ENCODE measurements around the gene PLCB2. TPM values are rescaled to one million over a fixed set of nuclear protein-coding genes. Genes with fewer than 3 reads are reported as not detected.

PLCB2 gene
- total and polyA plus RNA-seq, 9 of the 15 experiments (the other 6 are each of a cell fraction or from before 2014, with no cell fraction given) = 0.37 to 12.3 (median 8.0) TPM

GRCh38 chr15:40243126-40243810 lies 64.5 kb downstream of the PLCB2 start:
- ATAC-seq = peak; percentile 68
- no peak overlapping the region for H3K27ac ChIP-seq (ENCODE audit: extremely low read depth, low read depth, low read length)
- peak; percentile 52 to 72 (median 62) for DNase-seq (ENCODE audit: extremely low read depth in 1 of 4, low spot score in 3 of 4)
- in situ Hi-C loops (cut with MboI) = no loop called here
- no peaks in the 10 kb centered on the region for H3K79me2 ChIP-seq (ENCODE audit: control insufficient read depth, insufficient read depth, low read length)
- peaks cover 24 to 42% of the 10 kb centered on the region in 2 experiments; a peak in 4 of 5 replicates for H3K4me1 ChIP-seq (replicated peaks in 1 of 2; ENCODE audit: control insufficient read depth in 2 of 2, insufficient read depth in 2 of 2, low read length in 2 of 2)
- no peaks in the 10 kb centered on the region for H3K9me1 ChIP-seq (ENCODE audit: control insufficient read depth, insufficient read depth, low read length)
- peaks cover 0 to 17% of the 10 kb centered on the region in 2 experiments; a peak in 2 of 5 replicates for H3K27me3 ChIP-seq (ENCODE audit: control insufficient read depth in 2 of 2, insufficient read depth in 2 of 2, low read length in 2 of 2)
- peak; percentile 81 for FAIRE-seq
- H3K4me2 ChIP-seq (ENCODE audit: insufficient read depth, low read length) = peak overlapping the region; percentile 26
- no TSS peak for BruUV-seq (replicated peaks)
- peak overlapping the region; percentile 73 for H2AFZ ChIP-seq (ENCODE audit: low read depth, low read length)
- H3K36me3 ChIP-seq (ENCODE audit: control insufficient read depth, insufficient read depth, low read length) = no peaks in the 10 kb centered on the region
- CTCF ChIA-PET (ENCODE audit: low intra/inter-chr PET ratio) = interaction anchor here (0.6 kb wide), 1 partner anchor 457 kb away, joined by 3 read pairs; no protein-coding TSS in a partner anchor
- no peaks in the 10 kb centered on the region for H3K9me3 ChIP-seq (replicated peaks; ENCODE audit: control insufficient read depth, insufficient read depth, low read depth, low read length)
- peak overlapping the region in 1 of 2 experiments; percentile 43; a peak in 1 of 4 replicates for H3K9ac ChIP-seq (ENCODE audit: insufficient read depth in 1 of 2, low read depth in 2 of 2, low read length in 2 of 2)
- WGBS (ENCODE audit: insufficient coverage, low coverage, missing lambda C conversion rate) = 12% methylated on average over 9 of the region's 9 CpGs
- POLR2A ChIA-PET = interaction anchor here (1.0 to 2.1 kb wide), 5 partner anchors 10 to 22 kb away, joined by 3 to 8 read pairs (median 4); no protein-coding TSS in a partner anchor
- H3K4me3 ChIP-seq = no peak overlapping the region
- intact Hi-C loops (cut with micrococcal nuclease) = no loop called here
- no peaks in the 10 kb centered on the region for H4K20me1 ChIP-seq (replicated peaks; ENCODE audit: control insufficient read depth, insufficient read depth, low read length)
- TF ChIP-seq ZFP30 (CRISPR knock-in tag; IDR thresholded peaks at IDR 0.05; ENCODE audit: borderline replicate concordance) (no peak), SIN3B (IDR thresholded peaks at IDR 0.05; ENCODE audit: low read depth) (no peak), ARHGAP35 (IDR thresholded peaks at IDR 0.05; ENCODE audit: partially characterized antibody) (no peak), ZNF354B (CRISPR knock-in tag; IDR thresholded peaks at IDR 0.05) (no peak), MGA (IDR thresholded peaks at IDR 0.05) (peak; percentile 64), TCF7L2 (IDR thresholded peaks at IDR 0.05; ENCODE audit: low read depth, low read length) (no peak)
- TF ChIP-seq, protein P1, sequence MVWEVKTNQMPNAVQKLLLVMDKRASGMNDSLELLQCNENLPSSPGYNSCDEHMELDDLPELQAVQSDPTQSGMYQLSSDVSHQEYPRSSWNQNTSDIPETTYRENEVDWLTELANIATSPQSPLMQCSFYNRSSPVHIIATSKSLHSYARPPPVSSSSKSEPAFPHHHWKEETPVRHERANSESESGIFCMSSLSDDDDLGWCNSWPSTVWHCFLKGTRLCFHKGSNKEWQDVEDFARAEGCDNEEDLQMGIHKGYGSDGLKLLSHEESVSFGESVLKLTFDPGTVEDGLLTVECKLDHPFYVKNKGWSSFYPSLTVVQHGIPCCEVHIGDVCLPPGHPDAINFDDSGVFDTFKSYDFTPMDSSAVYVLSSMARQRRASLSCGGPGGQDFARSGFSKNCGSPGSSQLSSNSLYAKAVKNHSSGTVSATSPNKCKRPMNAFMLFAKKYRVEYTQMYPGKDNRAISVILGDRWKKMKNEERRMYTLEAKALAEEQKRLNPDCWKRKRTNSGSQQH (CRISPR knock-in tag; IDR thresholded peaks at IDR 0.05) = no peak
